CD4-positive, alpha-beta T cell (primary cell): Measurements from ENCODE around the gene TMED1. TPM values are rescaled to one million over a fixed set of nuclear protein-coding genes. Genes with fewer than 3 reads are reported as not detected.
A peak's percentile ranks its signal among the peaks of the same experiment; 100 is the strongest.

Experiments
- ATAC-seq: fragments of 200-7000 bp; cut with Tn5 transposase; one replicate; pipeline ENCODE4 v1.10.0; 2022; ENCODE audit warnings: mild to moderate bottlenecking; ENCODE audit not compliant: poor library complexity
- CTCF ChIA-PET: fragments of 350-600 bp; sonication (Branson Sonifier 250); formaldehyde crosslinking; loops from one replicate; lab custom pipeline; 2021; ENCODE audit warnings: antibody characterized with exemption, inconsistent platforms; lab: Charles Lee
- POLR2A ChIA-PET: fragments of 350-600 bp; sonication (Branson Sonifier 250); formaldehyde crosslinking; loops from one replicate; lab custom pipeline; 2021; ENCODE audit warnings: antibody characterized with exemption, inconsistent platforms; lab: Charles Lee
- DNase-seq, 14 experiments: peaks; one replicate each; pipeline ENCODE4 v3.0.0-alpha.2; 2013 to 2020; ENCODE audit warnings: mixed read lengths in 2 of 14
- H3K27ac ChIP-seq, 2 donors: one replicate each; pipeline versions ENCODE4 v1.5.1 to v1.7.0; 2013; ENCODE audit warnings: low read length in 2 of 2, low read depth in 1 of 2, mild to moderate bottlenecking in 1 of 2
- H3K27me3 ChIP-seq, 2 experiments: 1 replicate in 1 of 2; 2 replicates in 1 of 2; pipeline versions ENCODE4 v1.6.1 to v1.7.0; 2013; ENCODE audit warnings: low read length in 2 of 2, control low read depth in 1 of 2, mild to moderate bottlenecking in 1 of 2, moderate library complexity in 1 of 2; ENCODE audit not compliant: insufficient read depth in 2 of 2, control insufficient read depth in 1 of 2
- H3K36me3 ChIP-seq: one replicate; pipeline ENCODE4 v1.6.1; 2013; ENCODE audit warnings: low read length, control low read depth; ENCODE audit not compliant: insufficient read depth
- H3K4me1 ChIP-seq: one replicate; pipeline ENCODE4 v1.6.1; 2013; ENCODE audit warnings: low read length, control low read depth; ENCODE audit not compliant: insufficient read depth
- H3K4me3 ChIP-seq: one replicate; pipeline ENCODE4 v1.5.1; 2013; ENCODE audit warnings: mild to moderate bottlenecking, low read length, moderate library complexity
- H3K9me3 ChIP-seq, 2 experiments: 1 replicate in 1 of 2; 2 replicates in 1 of 2; pipeline versions ENCODE4 v1.6.1 to v1.7.0; 2013; ENCODE audit warnings: low read length in 2 of 2, mild to moderate bottlenecking in 2 of 2, control low read depth in 1 of 2, moderate library complexity in 1 of 2; ENCODE audit not compliant: control insufficient read depth in 1 of 2, insufficient read depth in 1 of 2
- H3K27ac Mint-ChIP-seq: one replicate; pipeline ENCODE4 v1.8.0; 2020; ENCODE audit warnings: mixed read lengths
- H3K27me3 Mint-ChIP-seq: one replicate; pipeline ENCODE4 v1.8.0; 2021; ENCODE audit warnings: mixed read lengths
- H3K36me3 Mint-ChIP-seq: one replicate; pipeline ENCODE4 v1.8.0; 2021; ENCODE audit warnings: low read depth, mixed read lengths
- H3K4me1 Mint-ChIP-seq: one replicate; pipeline ENCODE4 v1.8.0; 2021; ENCODE audit warnings: low read depth, mixed read lengths
- H3K4me3 Mint-ChIP-seq: one replicate; pipeline ENCODE4 v1.8.0; 2020; ENCODE audit warnings: mild to moderate bottlenecking, mixed read lengths
- H3K9me3 Mint-ChIP-seq: one replicate; pipeline ENCODE4 v1.8.0; 2020; ENCODE audit warnings: mixed read lengths
- intact Hi-C, 2 experiments: fragments of 100-400 bp; cut with DNase I in 1 of 2; cut with micrococcal nuclease in 1 of 2; formaldehyde crosslinking; loops; one replicate each; pipeline versions ENCODE4 v1.15.1 to v1.9.0; 2023 to 2025; cut with DNase I, micrococcal nuclease
- total RNA-seq, 174 experiments: library from RNA in 2 of 174; stranded (reverse) in 2 of 174; gene quantifications; one replicate each; pipeline ENCODE4 v1.2.3 and lab custom pipeline; 2021 to 2026
- TF ChIP-seq, protein P1 (sequence below): fragments of 200-600 bp; IDR thresholded peaks from one replicate; pipeline ENCODE4 v1.8.0; 2022; ENCODE audit warnings: antibody characterized with exemption, mild to moderate bottlenecking

Gene TMED1
- total RNA-seq, 2 experiments from 2014 or later, result 6.7 to 7.0 TPM

DNA sequence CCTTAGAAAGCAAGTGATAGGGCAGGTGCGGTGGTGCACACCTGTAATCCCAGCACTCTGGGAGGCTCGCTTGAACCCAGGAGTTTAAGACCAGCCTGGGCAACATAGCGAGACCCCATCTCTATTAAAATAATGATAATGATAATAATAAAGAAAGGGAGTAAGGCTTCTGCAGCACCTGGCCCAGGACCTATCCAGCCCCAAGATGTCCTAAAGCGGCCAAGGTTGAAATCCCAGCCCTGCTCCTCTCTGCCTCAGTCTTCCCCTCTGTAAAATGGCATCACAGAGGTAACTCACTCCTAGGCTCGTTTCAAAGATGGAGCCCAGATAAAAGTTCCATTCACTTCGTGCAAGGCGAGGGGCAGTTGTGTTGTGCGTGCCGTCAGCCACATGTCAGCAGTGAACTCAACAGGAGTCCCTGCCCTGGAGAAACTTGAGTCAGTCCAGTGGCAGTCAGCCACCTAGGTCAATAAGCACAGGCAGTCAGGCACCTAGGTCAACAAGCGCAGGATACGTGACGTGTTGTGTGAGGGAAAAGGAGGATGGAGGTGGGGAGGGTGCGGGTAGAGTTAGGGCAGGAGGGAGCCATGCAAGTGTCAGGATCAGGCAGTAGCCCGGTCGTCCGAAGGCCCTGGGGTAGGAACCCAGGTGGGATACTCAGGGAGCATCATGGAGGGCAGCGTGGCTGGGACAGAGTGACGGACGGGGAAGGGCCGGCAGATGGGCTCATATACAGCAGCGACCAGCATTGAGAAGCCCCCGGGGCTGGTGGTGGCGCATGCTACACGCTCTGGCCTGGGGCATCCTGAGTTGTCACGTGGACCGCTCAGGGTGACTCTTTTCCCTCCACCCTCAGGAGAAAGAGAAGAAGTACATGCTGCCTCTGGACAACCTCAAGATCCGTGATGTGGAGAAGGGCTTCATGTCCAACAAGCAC, 16.6 kb downstream of the TMED1 start:
- H3K4me3 ChIP-seq, result no peak overlapping the region
- no peak overlapping the region for H3K4me3 Mint-ChIP-seq
- H3K36me3 Mint-ChIP-seq, result peaks cover 55% of the 10 kb centered on the region
- peak in 1 of 14 experiments; percentile 18 for DNase-seq
- TF ChIP-seq, protein P1, sequence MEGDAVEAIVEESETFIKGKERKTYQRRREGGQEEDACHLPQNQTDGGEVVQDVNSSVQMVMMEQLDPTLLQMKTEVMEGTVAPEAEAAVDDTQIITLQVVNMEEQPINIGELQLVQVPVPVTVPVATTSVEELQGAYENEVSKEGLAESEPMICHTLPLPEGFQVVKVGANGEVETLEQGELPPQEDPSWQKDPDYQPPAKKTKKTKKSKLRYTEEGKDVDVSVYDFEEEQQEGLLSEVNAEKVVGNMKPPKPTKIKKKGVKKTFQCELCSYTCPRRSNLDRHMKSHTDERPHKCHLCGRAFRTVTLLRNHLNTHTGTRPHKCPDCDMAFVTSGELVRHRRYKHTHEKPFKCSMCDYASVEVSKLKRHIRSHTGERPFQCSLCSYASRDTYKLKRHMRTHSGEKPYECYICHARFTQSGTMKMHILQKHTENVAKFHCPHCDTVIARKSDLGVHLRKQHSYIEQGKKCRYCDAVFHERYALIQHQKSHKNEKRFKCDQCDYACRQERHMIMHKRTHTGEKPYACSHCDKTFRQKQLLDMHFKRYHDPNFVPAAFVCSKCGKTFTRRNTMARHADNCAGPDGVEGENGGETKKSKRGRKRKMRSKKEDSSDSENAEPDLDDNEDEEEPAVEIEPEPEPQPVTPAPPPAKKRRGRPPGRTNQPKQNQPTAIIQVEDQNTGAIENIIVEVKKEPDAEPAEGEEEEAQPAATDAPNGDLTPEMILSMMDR, result no peak
- H3K27ac ChIP-seq, result no peak overlapping the region
- intact Hi-C loops, result loop anchor here in 1 of 2 experiments (5.0 kb wide), 1 partner anchor 37 kb away; no protein-coding TSS in a partner anchor
- ATAC-seq, result no peak
- H3K27me3 ChIP-seq, result no peaks in the 10 kb centered on the region
- H3K4me1 ChIP-seq, result peaks cover 10% of the 10 kb centered on the region
- CTCF ChIA-PET, result interaction anchor here (0.9 kb wide), 1 partner anchor 11 kb away, joined by 3 read pairs; no protein-coding TSS in a partner anchor
- no peaks in the 10 kb centered on the region for H3K9me3 Mint-ChIP-seq
- H3K9me3 ChIP-seq, result no peaks in the 10 kb centered on the region
- H3K4me1 Mint-ChIP-seq, result peaks cover 5% of the 10 kb centered on the region
- POLR2A ChIA-PET, result no interaction called here
- no peak overlapping the region for H3K27ac Mint-ChIP-seq
- H3K36me3 ChIP-seq, result peaks cover 73% of the 10 kb centered on the region
- no peaks in the 10 kb centered on the region for H3K27me3 Mint-ChIP-seq

GRCh38 chr19:10818301-10819123, 17.5 kb downstream of the TMED1 start:
- H3K9me3 ChIP-seq, result no peaks in the 10 kb centered on the region
- TF ChIP-seq, protein P1, result no peak
- no peak overlapping the region for H3K4me3 ChIP-seq
- H3K36me3 Mint-ChIP-seq, result peaks cover 55% of the 10 kb centered on the region
- H3K27me3 ChIP-seq, result no peaks in the 10 kb centered on the region
- peaks cover 10% of the 10 kb centered on the region for H3K4me1 ChIP-seq
- POLR2A ChIA-PET, result no interaction called here
- H3K9me3 Mint-ChIP-seq, result no peaks in the 10 kb centered on the region
- H3K4me3 Mint-ChIP-seq, result no peak overlapping the region
- peaks cover 74% of the 10 kb centered on the region for H3K36me3 ChIP-seq
- no peak overlapping the region for H3K27ac Mint-ChIP-seq
- DNase-seq (no peak), ATAC-seq (no peak)
- no peaks in the 10 kb centered on the region for H3K27me3 Mint-ChIP-seq
- no peak overlapping the region for H3K27ac ChIP-seq
- intact Hi-C loops, result loop anchor here in 1 of 2 experiments (5.0 kb wide), 1 partner anchor 36 kb away; no protein-coding TSS in a partner anchor
- peaks cover 6% of the 10 kb centered on the region for H3K4me1 Mint-ChIP-seq
- CTCF ChIA-PET, result no interaction called here

DNA sequence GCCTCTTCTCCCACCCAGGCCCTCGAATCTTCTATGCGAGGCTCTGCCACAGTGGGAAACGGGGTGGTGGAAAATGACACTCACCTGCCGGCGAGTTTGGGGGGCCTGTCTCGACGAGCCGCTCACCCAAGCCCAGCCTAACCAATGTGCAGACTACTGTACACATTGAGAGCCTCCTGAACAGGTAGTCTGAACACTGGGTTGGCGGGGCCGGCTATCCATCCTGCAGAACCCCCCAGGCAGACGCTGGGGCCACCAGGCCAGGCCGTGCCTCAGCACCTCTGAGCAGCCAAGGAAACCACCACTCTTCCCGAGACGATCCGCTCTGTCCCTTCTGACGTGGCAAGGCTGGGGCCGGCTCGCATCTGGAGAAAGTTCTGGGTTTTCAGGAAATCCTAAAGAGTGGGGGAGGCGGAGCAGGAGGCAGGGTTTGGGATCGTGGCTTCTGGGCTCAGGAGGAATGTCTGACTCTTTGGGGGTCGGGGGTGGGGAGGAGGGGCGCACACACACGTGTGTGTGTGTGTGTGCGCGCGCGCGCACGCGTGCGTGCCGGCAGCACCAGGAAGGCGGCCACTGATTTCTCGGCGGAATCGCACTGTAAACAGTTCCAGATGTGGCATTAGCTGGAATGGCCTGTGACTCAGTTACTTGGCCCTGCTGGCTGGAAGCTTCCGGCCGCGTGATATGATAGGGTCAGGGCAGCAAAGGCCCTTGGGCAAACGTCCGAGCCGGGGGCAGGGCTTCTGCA, 18.5 kb downstream of the TMED1 start:
- H3K27me3 ChIP-seq, result no peaks in the 10 kb centered on the region
- Mint-ChIP-seq H3K4me1 (peaks cover 6% of the 10 kb centered on the region), H3K27ac (no peak overlapping the region), H3K4me3 (no peak overlapping the region), H3K9me3 (no peaks in the 10 kb centered on the region), H3K36me3 (peaks cover 62% of the 10 kb centered on the region), H3K27me3 (no peaks in the 10 kb centered on the region)
- CTCF ChIA-PET, result no interaction called here
- TF ChIP-seq, protein P1, result no peak
- intact Hi-C loops, result loop anchor here in 1 of 2 experiments (5.0 kb wide), 1 partner anchor 35 kb away; no protein-coding TSS in a partner anchor
- no peak overlapping the region for H3K4me3 ChIP-seq
- H3K9me3 ChIP-seq, result no peaks in the 10 kb centered on the region
- H3K27ac ChIP-seq, result no peak overlapping the region
- H3K4me1 ChIP-seq, result peaks cover 16% of the 10 kb centered on the region
- POLR2A ChIA-PET, result no interaction called here
- DNase-seq (peak in 1 of 14 experiments; percentile 15), ATAC-seq (no peak)
- H3K36me3 ChIP-seq, result peaks cover 78% of the 10 kb centered on the region
